ENCODE measurements around the gene NONO. TPM values are rescaled to one million over a fixed set of nuclear protein-coding genes. Genes with fewer than 3 reads are reported as not detected.
"Not testable (repeated sequence)": the region's sequence is repeated elsewhere in the genome, so short reads cannot be mapped to it uniquely, and the experiment has no call there.

The NONO gene
- total RNA-seq, 1 experiment from 2014 or later, result 292 TPM

- intact Hi-C loops (cut with micrococcal nuclease), result no loop called here
- ChIA-PET POLR2A (interaction anchor here (1.6 kb wide), 1 partner anchor 8 kb away, joined by 4 read pairs; the partner anchor contains the start of gene NONO), CTCF (interaction anchor here (0.6 to 0.9 kb wide), 2 partner anchors 9 to 113 kb away, joined by 3 to 5 read pairs; no protein-coding TSS in a partner anchor)
- H3K27ac Mint-ChIP-seq (ENCODE audit: low read depth, unreplicated experiment), result no peak overlapping the region
- no peak overlapping the region for H3K4me3 Mint-ChIP-seq (ENCODE audit: unreplicated experiment)
- H3K27me3 Mint-ChIP-seq (ENCODE audit: insufficient read depth, unreplicated experiment), result peaks cover 16% of the 10 kb centered on the region
- no peaks in the 10 kb centered on the region for H3K9me3 Mint-ChIP-seq (ENCODE audit: unreplicated experiment)
- BruUV-seq (replicated peaks), result no TSS peak
- peaks cover 90% of the 10 kb centered on the region for H3K36me3 Mint-ChIP-seq (ENCODE audit: insufficient read depth, unreplicated experiment)
- no peak for DNase-seq (ENCODE audit: unreplicated experiment)
- TF ChIP-seq CTCF (IDR thresholded peaks at IDR 0.05; ENCODE audit: unreplicated experiment), result no peak
- no peaks in the 10 kb centered on the region for H3K4me1 Mint-ChIP-seq (ENCODE audit: insufficient read depth, unreplicated experiment)
These were observed 7.9 kb downstream of the NONO start for GRCh38 chrX:71291381-71291780.

GRCh38 chrX:71292669-71293365 lies 9.4 kb downstream of the NONO start:
- no peak for TF ChIP-seq CTCF (IDR thresholded peaks at IDR 0.05; ENCODE audit: unreplicated experiment)
- intact Hi-C loops (cut with micrococcal nuclease), result no loop called here
- ChIA-PET CTCF (no interaction called here), POLR2A (interaction anchor here (1.2 to 1.6 kb wide), 4 partner anchors 8 to 73 kb away, joined by 3 to 4 read pairs (median 4); partner anchors contain the start of genes ITGB1BP2, NONO and TAF1)
- H3K9me3 Mint-ChIP-seq (ENCODE audit: unreplicated experiment), result no peaks in the 10 kb centered on the region
- no TSS peak for BruUV-seq (replicated peaks)
- no peak for DNase-seq (ENCODE audit: unreplicated experiment)
- H3K4me3 Mint-ChIP-seq (ENCODE audit: unreplicated experiment), result no peak overlapping the region
- peaks cover 98% of the 10 kb centered on the region for H3K36me3 Mint-ChIP-seq (ENCODE audit: insufficient read depth, unreplicated experiment)
- no peak overlapping the region for H3K27ac Mint-ChIP-seq (ENCODE audit: low read depth, unreplicated experiment)
- H3K4me1 Mint-ChIP-seq (ENCODE audit: insufficient read depth, unreplicated experiment), result no peaks in the 10 kb centered on the region
- peaks cover 28% of the 10 kb centered on the region for H3K27me3 Mint-ChIP-seq (ENCODE audit: insufficient read depth, unreplicated experiment)

- CTCF ChIA-PET, result interaction anchor here (0.6 kb wide), 3 partner anchors 59 to 92 kb away, joined by 3 read pairs; no protein-coding TSS in a partner anchor
- DNase-seq (ENCODE audit: unreplicated experiment), result no peak
- H3K27ac Mint-ChIP-seq (ENCODE audit: low read depth, unreplicated experiment), result no peak overlapping the region
- no peaks in the 10 kb centered on the region for H3K9me3 Mint-ChIP-seq (ENCODE audit: unreplicated experiment)
- no peak for TF ChIP-seq CTCF (IDR thresholded peaks at IDR 0.05; ENCODE audit: unreplicated experiment)
- H3K4me3 Mint-ChIP-seq (ENCODE audit: unreplicated experiment), result no peak overlapping the region
- BruUV-seq (replicated peaks), result no TSS peak
- peaks cover 97% of the 10 kb centered on the region for H3K36me3 Mint-ChIP-seq (ENCODE audit: insufficient read depth, unreplicated experiment)
- intact Hi-C loops (cut with micrococcal nuclease), result no loop called here
- H3K27me3 Mint-ChIP-seq (ENCODE audit: insufficient read depth, unreplicated experiment), result peaks cover 35% of the 10 kb centered on the region
- H3K4me1 Mint-ChIP-seq (ENCODE audit: insufficient read depth, unreplicated experiment), result no peaks in the 10 kb centered on the region
- POLR2A ChIA-PET, result interaction anchor here (0.9 to 2.6 kb wide), 2 partner anchors 9 to 13 kb away, joined by 3 to 12 read pairs; partner anchors contain the start of gene NONO
These were observed 13.4 kb downstream of the NONO start for GRCh38 chrX:71296806-71297205.

GRCh38 chrX:71298119-71298518 lies 14.7 kb downstream of the NONO start:
- no peak overlapping the region for H3K4me3 Mint-ChIP-seq (ENCODE audit: unreplicated experiment)
- no peaks in the 10 kb centered on the region for H3K9me3 Mint-ChIP-seq (ENCODE audit: unreplicated experiment)
- no TSS peak for BruUV-seq (replicated peaks)
- ChIA-PET POLR2A (no interaction called here), CTCF (interaction anchor here (1.1 kb wide), 1 partner anchor 14 kb away, joined by 3 read pairs; the partner anchor contains the start of gene NONO)
- no peak overlapping the region for H3K27ac Mint-ChIP-seq (ENCODE audit: low read depth, unreplicated experiment)
- peaks cover 38% of the 10 kb centered on the region for H3K27me3 Mint-ChIP-seq (ENCODE audit: insufficient read depth, unreplicated experiment)
- H3K36me3 Mint-ChIP-seq (ENCODE audit: insufficient read depth, unreplicated experiment), result peaks cover 84% of the 10 kb centered on the region
- no peaks in the 10 kb centered on the region for H3K4me1 Mint-ChIP-seq (ENCODE audit: insufficient read depth, unreplicated experiment)
- no peak for TF ChIP-seq CTCF (IDR thresholded peaks at IDR 0.05; ENCODE audit: unreplicated experiment)
- intact Hi-C loops (cut with micrococcal nuclease), result no loop called here
- DNase-seq (ENCODE audit: unreplicated experiment), result no peak

- intact Hi-C loops (cut with micrococcal nuclease); DNase-seq (ENCODE audit: unreplicated experiment); BruUV-seq (replicated peaks); CTCF ChIA-PET; H3K9me3 Mint-ChIP-seq (ENCODE audit: unreplicated experiment); H3K4me3 Mint-ChIP-seq (ENCODE audit: unreplicated experiment); H3K4me1 Mint-ChIP-seq (ENCODE audit: insufficient read depth, unreplicated experiment); H3K27ac Mint-ChIP-seq (ENCODE audit: low read depth, unreplicated experiment): not testable (repeated sequence)
- POLR2A ChIA-PET, result interaction anchor here (1.8 kb wide), 1 partner anchor 8 kb away, joined by 3 read pairs; no protein-coding TSS in a partner anchor
- Mint-ChIP-seq H3K36me3 (ENCODE audit: insufficient read depth, unreplicated experiment) (peaks cover 70% of the 10 kb centered on the region), H3K27me3 (ENCODE audit: insufficient read depth, unreplicated experiment) (peaks cover 47% of the 10 kb centered on the region)
These were observed 16.6 kb downstream of the NONO start for GRCh38 chrX:71300064-71300463.

- not testable (repeated sequence) for H3K9me3 Mint-ChIP-seq (ENCODE audit: unreplicated experiment)
- CTCF ChIA-PET, result interaction anchor here (0.8 kb wide), 1 partner anchor 9 kb away, joined by 3 read pairs; no protein-coding TSS in a partner anchor
- TSS peak; percentile 84 for BruUV-seq (replicated peaks)
These were observed 17.1 kb downstream of the NONO start for GRCh38 chrX:71300495-71300894.

More at GRCh38 chrX:71300495-71300894, 17.1 kb downstream of the NONO start:
- H3K27me3 Mint-ChIP-seq (ENCODE audit: insufficient read depth, unreplicated experiment), result peaks cover 49% of the 10 kb centered on the region
- intact Hi-C loops (cut with micrococcal nuclease); H3K4me3 Mint-ChIP-seq (ENCODE audit: unreplicated experiment); H3K27ac Mint-ChIP-seq (ENCODE audit: low read depth, unreplicated experiment); DNase-seq (ENCODE audit: unreplicated experiment); H3K4me1 Mint-ChIP-seq (ENCODE audit: insufficient read depth, unreplicated experiment): not testable (repeated sequence)
- POLR2A ChIA-PET, result interaction anchor here (1.2 to 1.8 kb wide), 2 partner anchors 8 to 17 kb away, joined by 3 read pairs; partner anchors contain the start of gene NONO
- H3K36me3 Mint-ChIP-seq (ENCODE audit: insufficient read depth, unreplicated experiment), result peaks cover 66% of the 10 kb centered on the region

All from MCF 10A (cell line).